SK-N-MC (cell line): ENCODE data around the gene SLC35D2.

Source experiments
- EZH2 ChIP-seq: fragments of 200-600 bp; sonication (generic); IDR thresholded peaks from one replicate; pipeline ENCODE4 v1.6.1; 2017; ENCODE audit warnings: antibody characterized with exemption
- FOXP2 ChIP-seq: optimal IDR thresholded peaks from 2 replicates; pipeline ENCODE3; 2011; ENCODE audit warnings: mild to moderate bottlenecking, moderate library complexity; ENCODE audit not compliant: insufficient read depth; ENCODE audit errors: extremely low read length, control extremely low read depth
- POLR2AphosphoS5 ChIP-seq: IDR thresholded peaks from 2 replicates; pipeline ENCODE4 v1.6.1; 2012; ENCODE audit warnings: mild to moderate bottlenecking, low read depth, low read length, borderline replicate concordance

DNA sequence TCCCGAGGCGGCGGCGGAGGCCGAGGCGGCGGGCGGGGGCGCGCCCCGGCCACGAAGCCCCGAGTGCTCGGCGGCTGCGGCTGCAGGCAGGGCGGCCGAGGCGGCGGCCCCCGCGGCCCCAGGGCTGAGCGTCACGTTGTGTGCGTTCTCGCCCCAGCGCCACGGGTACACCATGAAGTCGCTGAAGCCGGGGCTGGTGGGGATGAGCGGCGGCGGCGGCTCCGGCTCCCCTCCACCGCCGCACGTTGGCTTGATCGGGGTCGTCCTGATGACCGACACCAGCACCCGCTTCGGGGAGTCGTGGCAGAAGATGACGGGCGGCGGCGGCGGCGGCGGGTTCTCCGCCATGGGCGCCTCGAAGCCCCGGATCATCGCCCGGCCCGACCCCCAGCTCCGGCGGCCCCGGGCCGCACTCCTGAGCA is 34.2 kb upstream of the SLC35D2 start:
- TF ChIP-seq POLR2AphosphoS5 (no peak), EZH2 (no peak), FOXP2 (no peak)
